ENCODE results near the gene RPP25L.

- no peak for TF ChIP-seq CTCF (IDR thresholded peaks at IDR 0.05)
- no peak for TF ChIP-seq POLR2A (IDR thresholded peaks at IDR 0.05)
Measured at GRCh38 chr9:34607331-34607730, 4.6 kb downstream of the RPP25L start.
